AG09309 (cell line): Measurements from ENCODE around the gene ENTREP1.
"Not testable (repeated sequence)": the region's sequence is repeated elsewhere in the genome, so short reads cannot be mapped to it uniquely, and the experiment has no call there.

Experiments
- DNase-seq: peaks from one replicate; pipeline ENCODE4 v3.0.0-alpha.2; 2010; ENCODE audit warnings: low read depth
- H3K4me3 ChIP-seq: 2 replicates; pipeline ENCODE4 v1.5.1; 2011; ENCODE audit warnings: mild to moderate bottlenecking, low read depth, low read length, moderate library complexity; ENCODE audit not compliant: control insufficient read depth
- CTCF ChIP-seq: IDR thresholded peaks from 2 replicates; pipeline ENCODE4 v1.5.1; 2011; ENCODE audit warnings: mild to moderate bottlenecking, low read depth, low read length, inconsistent platforms; ENCODE audit not compliant: insufficient read depth, control insufficient read depth; ENCODE audit errors: missing control alignments

The ENTREP1 gene

GRCh38 chr9:69392826-69393225, 67.8 kb downstream of the ENTREP1 start:
- no peak for TF ChIP-seq CTCF
- no peak for DNase-seq
- H3K4me3 ChIP-seq = no peak overlapping the region

DNA sequence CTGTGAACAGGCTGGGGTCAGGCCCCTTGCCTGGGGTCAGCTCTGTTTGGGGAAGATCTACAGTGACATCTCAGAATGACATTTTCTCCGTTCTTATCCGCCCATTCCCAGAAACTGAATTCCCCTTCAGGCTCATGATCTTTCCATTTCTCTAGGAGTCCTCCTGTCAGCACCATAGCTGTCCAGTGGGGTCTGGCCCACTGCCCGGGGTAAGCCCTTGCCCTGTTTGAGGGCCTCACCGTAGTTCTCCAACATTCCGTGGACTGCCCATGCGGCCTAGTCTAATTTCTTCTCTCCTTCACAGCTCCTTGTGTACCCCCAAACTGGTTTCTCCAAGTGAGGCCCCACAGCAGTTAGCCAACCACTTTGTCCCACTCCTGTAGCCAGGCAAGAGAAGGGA, 68.4 kb downstream of the ENTREP1 start:
- no peak for DNase-seq
- no peak for TF ChIP-seq CTCF
- H3K4me3 ChIP-seq = no peak overlapping the region

DNA sequence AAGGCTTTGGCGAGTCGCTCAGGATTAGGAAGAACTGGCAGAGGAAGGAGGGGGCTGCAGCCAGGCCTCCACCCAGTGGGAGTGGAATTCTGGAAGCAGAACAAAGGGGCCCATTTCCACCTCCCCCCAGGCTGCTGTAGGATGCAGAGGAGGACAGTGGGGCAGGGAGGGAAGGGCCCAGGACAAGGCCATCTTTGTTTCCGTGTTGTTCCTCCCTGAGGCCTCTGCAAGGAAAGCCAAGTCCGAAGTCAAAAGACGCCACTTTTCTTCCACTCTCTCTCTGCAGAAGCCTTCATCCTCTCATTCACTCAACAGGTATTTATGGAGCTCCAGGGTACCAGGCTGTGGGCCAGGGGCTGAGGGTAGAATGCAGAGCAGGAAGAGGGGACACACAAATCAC, 70.7 kb downstream of the ENTREP1 start:
- H3K4me3 ChIP-seq = no peak overlapping the region
- no peak for TF ChIP-seq CTCF
- DNase-seq = no peak

DNA sequence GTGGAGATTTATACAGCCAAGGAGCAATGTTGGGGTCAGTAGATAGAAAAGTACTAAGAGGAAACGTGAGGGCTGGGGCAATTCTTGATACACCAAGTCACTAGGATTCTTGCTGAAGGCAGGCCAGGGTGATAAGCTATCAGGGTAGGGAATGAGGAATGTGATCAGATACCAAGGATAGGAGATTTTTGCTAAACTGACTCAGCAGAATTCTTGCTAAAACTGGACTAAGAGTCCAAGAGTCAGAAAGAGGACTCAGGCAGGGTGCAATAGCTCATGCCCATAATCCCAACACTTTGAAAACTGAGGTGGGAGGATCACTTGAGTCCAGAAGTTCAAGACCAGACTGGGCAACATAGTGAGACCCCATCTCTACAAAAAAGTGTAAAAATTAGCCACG, 71.7 kb downstream of the ENTREP1 start:
- H3K4me3 ChIP-seq = no peak overlapping the region
- no peak for TF ChIP-seq CTCF
- DNase-seq = no peak

GRCh38 chr9:69397384-69398214, 72.6 kb downstream of the ENTREP1 start:
- TF ChIP-seq CTCF = no peak
- DNase-seq = no peak
- no peak overlapping the region for H3K4me3 ChIP-seq

GRCh38 chr9:69400470-69400869, 75.5 kb downstream of the ENTREP1 start:
- DNase-seq = no peak
- H3K4me3 ChIP-seq = no peak overlapping the region
- TF ChIP-seq CTCF = no peak

GRCh38 chr9:69409936-69410335, 84.9 kb downstream of the ENTREP1 start:
- DNase-seq, H3K4me3 ChIP-seq: not testable (repeated sequence)
